ENCODE results near the gene MTCL1.

The MTCL1 gene

GRCh38 chr18:8705238-8705960 is at the start of gene MTCL1:
Gene MTCL1 (plus strand): TSS chr18:8705556. CDS start chr18:8705661, 105 bp downstream.
- peak in 1 of 2 donors; percentile 13 for DNase-seq

- DNase-seq, result no peak
Measured at GRCh38 chr18:8656232-8656631, 49.1 kb upstream of the MTCL1 start.

- DNase-seq, result no peak
Measured at GRCh38 chr18:8657050-8657820, 48.1 kb upstream of the MTCL1 start.

- DNase-seq, result no peak
Measured at GRCh38 chr18:8657873-8658470, 47.4 kb upstream of the MTCL1 start.

DNA sequence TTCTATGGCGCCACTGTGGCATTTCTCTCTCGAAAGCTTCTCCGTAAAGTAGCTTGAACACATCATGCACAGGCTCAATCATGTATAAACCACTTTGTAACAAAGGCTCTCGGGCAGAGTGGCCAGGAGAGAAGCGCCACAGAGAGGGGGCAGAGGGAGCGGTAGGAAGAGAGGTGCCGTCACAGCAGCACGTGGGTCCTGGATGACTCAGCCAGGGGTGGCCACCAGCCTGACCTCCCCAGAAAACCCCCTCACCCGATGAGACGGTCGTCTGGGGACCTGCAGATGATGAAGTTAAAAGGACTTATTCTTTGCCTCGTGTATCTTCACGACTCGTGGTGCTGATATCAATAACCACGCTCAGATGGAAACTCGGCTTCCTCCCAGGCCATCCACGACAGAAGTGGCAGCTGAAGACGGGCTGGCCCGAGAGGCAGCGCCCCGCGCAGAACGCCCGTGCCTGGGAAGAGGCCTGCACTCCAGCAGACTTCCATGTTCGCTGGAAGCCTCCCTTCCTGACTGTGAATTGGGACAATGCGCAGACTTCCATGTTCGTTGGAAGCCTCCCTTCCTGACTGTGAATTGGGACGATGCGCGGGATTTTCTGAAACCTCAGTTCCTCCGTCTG is 46.4 kb upstream of the MTCL1 start:
- DNase-seq, result no peak

DNA sequence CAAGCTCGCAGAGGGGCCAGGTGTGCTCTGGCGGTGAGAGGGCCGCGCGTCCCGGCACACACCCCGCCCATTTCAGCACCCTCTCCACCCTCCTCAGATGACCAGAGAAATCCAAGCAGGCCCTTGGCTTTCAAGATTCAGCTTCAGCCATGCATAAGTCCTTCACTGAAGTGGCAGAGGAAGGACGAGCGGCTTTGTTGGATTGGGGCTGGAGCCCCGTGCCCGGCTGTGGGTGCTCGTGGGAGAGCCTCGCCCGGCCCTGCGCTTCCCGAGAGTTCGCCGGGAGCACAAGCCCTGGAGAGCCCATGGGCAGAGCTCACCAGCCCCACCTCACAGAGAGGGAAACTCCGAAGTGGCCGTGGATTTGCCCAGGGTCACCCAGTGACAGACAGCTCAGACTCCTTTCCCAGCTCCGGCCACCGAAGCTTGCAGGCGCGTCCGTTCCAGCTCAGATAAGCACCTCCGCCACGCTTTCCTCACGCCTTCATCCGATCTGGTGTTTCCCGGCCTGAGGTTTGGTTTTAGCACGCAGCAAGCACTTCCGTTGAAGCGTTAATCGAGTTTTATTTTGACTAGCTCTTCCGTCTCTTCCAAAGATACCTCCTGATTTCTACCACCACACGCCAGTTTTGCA is 45.6 kb upstream of the MTCL1 start:
- no peak for DNase-seq

DNA sequence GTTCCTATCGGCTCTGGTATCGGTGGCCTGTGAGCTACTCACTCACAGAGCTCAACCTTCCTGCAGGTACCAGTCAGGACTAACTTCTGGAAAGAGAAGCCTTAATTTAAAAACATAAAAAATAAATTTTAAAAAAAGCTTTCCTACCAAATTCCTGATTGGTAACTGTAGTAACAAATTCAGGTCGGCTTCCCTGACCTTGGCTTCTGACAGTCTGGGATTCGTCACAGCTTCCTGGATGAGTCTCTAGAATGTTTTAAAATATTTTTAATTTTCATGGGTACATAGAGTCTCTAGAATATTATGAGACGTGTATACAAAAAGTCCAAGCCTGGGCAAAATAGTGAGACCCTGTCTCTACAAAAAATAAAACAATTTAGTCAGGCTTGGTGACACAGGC is 45.0 kb upstream of the MTCL1 start:
- DNase-seq, result no peak

- DNase-seq, result no peak
Measured at GRCh38 chr18:8661754-8662559, 43.4 kb upstream of the MTCL1 start.

- no peak for DNase-seq
Measured at GRCh38 chr18:8662560-8663255, 42.6 kb upstream of the MTCL1 start.

GRCh38 chr18:8667846-8668245 is 37.5 kb upstream of the MTCL1 start:
- DNase-seq, result no peak

DNA sequence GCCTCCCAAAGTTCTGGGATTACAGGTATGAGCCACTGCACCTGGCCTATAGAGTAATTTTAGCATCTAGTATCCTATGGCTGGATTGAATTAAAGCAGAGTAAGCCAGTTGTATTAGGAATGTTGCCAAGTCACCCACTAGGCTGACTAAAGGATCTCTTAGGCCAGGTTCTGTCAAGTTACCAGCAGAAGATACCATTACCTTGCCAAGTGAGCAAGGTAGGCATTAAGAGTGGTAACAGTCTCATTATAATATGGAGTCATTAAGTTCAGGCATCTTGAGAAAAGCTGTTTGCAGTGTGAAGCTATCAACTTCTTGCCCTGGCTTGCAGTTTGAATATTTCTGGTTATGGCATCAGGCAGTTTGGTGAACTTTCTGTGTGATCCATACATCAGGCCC is 37.0 kb upstream of the MTCL1 start:
- DNase-seq, result no peak

- no peak for DNase-seq
Measured at GRCh38 chr18:8669571-8669970, 35.8 kb upstream of the MTCL1 start.

- DNase-seq, result no peak
Measured at GRCh38 chr18:8673256-8674209, 31.8 kb upstream of the MTCL1 start.

DNA sequence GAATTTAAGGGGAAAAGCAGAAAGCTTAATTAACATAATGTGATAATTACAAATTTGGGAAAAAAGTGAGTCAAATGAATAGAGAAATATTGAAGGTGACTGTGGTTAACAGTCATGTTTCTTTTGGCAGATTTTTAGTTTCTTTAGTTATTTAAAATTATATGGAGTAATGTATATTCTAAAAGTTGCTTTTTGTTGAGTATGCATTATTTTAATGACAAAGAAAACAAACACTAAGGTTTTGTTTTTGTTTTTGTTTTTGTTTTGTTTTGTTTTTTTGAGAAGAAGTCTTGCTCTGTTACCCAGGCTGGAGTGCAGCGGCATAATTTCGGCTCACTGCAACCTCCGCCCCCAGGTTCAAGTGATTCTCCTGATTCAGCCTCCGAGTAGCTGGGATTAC is 30.3 kb upstream of the MTCL1 start:
- no peak for DNase-seq

GRCh38 chr18:8681196-8681595 is 24.2 kb upstream of the MTCL1 start:
- no peak for DNase-seq

DNA sequence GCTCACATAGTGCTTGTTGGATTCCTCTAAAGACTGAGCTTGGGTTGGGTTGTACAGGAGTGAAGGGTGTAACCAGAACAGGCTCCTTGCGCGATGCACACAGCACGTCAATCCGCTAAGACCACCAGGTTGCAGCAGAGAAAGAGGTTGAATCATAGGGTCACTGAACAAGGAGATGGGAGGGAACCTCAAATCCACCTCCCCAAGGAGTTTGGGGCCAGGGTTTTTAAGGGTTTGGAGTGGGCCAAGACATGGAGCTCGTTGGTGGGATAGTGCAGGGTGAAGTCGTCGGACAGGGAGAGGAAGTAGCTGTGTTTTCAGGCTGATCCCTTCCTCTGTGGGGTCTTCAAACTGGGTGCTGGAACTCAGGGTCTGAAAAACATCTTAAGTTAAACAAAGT is 20.8 kb upstream of the MTCL1 start:
- no peak for DNase-seq

GRCh38 chr18:8685141-8685913 is 20.0 kb upstream of the MTCL1 start:
- DNase-seq, result no peak

- no peak for DNase-seq
Measured at GRCh38 chr18:8685914-8686216, 19.5 kb upstream of the MTCL1 start.

- no peak for DNase-seq
Measured at GRCh38 chr18:8686611-8687010, 18.7 kb upstream of the MTCL1 start.

Data from CD4-positive, alpha-beta T cell treated with Interleukin-1 beta for 1 hour (primary cell).